ENCODE measurements around the gene WFS1.

Gene WFS1

DNA sequence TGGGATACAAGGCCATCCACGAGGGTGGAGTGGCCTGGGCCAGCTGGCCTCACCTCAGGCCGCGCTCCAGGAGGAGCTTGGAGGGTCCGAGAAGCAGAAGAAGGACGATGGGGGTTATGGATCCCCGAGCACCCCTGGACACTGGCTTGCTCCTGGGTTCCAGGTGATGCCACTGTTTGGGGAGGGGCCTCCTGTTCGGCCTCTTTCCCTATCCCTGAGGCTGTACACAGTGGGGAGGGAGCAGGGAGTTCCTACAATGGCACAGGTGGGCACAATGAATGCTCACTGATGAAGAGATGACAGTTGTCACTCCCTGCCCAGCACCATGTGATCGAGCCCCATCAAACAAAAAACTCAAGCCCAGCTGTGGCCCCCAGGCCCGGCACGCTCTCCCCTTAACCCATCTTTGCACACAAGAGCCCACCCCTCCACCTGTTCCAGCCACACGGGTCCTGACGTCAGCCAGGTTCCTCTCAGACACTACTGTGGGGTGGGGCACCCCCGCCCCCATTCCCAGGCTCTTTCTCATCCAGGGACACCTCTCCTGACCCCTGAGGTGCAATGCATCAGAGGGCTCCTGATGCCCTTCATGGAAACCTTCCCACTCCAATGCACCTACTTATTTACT, 70.3 kb downstream of the WFS1 start:
- no peak for DNase-seq (ENCODE audit: low spot score)

DNA sequence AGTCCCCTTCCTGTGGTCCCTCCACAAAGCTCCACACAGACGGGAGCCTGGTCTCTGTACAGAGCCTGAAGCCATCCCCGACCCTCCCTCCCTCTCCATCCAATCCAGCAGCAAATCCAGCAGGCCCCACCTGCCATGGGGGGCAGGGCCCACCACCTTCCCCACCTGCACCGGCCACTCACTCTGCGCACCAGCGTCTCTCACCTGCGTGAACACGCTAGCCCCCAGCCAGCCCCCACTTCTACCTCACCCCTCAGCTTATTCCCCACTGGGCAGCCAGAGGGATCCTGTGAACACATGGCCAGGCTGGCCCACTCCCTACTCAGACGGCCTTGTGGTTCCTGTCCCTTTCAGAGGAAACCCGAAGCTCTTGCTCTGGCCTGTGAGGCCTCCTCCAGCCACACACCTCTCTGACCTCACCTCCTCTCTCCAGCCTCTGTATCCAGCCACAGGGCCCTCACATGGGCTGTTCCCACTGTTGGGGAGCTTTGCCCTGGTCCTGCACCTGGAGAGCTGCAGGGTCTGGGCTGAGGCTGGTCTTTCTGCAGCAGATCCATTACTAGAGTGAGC, 70.9 kb downstream of the WFS1 start:
- DNase-seq (ENCODE audit: low spot score) = no peak

DNA sequence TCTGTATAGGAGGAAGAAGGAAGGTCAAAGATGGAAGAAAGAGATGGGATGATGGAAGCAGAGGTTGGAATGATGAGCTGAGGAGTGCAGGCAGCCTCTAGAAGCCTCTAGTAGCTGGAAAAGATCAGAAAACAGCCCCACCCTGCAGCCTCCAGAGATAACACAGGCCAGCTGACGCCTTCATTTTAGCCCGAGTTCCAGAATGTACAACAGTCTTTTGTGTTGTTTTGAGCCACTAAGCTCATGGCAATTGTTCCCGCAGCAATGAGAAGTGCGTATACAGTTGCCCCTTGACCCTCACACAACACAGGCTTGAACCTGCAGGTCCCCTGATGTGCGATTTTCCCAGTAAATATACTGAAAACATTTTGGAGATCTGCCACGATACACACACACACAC, 72.0 kb downstream of the WFS1 start:
- no peak for DNase-seq (ENCODE audit: low spot score)

DNA sequence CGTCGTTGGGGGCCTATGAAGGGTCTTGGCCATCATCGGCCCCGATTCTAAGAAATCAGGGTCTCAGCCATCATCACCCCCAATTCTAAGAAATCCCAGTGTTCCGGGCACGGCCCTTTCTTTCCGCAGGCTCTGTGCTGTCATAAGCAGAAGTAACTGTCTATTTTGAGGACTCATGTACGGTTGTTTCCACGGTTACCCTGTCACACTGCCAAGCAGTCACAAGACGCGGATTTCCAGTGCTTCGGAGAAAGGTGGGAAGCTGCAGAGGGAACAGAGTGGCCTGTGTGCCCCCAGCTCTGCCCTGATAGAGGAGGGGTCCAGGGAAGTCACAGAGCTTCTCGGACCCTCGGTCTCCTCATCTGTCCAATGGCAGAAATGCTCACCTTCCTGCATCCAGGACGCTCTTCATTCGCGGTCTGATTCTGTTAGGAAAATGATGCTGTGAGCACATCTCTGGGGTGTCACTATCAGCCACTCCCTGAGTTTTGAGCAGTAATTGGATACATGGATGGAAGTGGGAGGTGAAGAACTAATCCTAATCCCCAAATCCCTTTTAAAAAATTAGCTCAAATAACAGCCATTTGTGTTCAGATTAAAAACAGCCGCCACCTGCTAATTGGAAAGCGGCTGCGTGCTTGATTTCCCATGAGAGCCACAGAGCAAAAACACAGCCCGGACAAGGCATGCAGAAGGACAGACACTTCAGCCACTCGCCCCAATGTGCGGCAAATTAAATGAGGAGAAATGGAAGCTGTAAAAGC, 73.1 kb downstream of the WFS1 start:
- DNase-seq (ENCODE audit: low spot score) = no peak

DNA sequence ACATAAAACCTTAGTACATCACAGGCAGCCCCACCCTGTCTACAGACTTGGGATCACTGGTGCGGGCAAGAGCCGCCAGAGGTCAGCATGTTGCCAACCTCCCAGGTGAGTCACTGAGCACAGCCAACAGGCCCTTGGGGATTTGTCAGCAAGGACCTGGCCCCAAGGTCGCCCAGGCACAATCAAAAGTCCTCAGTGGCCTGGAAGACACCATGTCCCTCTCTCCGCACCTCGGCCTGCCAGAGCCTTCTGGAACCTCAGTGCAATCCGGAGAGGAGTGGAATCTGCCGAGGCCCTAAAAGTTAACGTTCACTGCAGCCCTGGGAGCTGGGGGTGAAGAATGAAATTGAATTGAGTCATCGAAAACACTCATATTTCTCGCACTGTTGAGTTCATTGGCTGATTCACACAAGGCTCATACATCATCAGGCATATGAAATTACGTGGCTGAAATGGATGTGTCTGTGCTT, 74.3 kb downstream of the WFS1 start:
- DNase-seq (ENCODE audit: low spot score) = no peak

DNA sequence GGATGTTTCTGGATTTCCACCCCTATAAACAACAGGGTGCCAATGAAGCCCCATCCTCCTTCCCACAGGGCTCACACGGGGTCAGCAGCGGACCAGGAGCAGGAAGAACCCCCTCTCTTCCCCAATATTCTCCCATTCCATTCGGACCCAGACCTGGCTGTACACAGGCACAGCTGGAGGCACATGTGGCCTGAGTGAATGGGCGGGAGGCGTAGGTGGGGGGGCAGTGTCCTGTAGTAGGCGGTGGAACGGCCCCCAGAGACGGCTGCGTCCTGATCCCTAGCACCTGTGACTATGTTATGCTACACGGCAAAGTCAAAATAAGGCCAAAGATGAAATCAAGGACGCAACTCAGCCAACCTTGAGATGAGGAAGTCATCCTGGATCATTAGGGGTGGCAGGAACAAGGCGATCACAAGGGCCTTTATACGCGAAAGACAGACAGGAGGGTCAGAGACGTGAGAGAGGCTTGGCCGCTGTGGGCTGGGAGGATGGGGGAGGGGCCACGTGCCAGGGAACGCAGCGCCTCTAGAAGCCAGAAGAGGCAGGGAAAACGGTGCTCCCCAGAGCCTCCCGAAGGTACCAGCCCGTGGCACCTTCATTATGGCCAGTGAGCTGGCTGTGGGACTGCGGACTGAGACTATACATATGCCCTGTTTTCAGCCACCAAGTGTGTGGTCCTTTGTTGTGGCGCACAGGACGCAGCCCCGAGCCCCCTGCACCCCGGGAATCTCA, 75.6 kb downstream of the WFS1 start:
- no peak for DNase-seq (ENCODE audit: low spot score)

DNA sequence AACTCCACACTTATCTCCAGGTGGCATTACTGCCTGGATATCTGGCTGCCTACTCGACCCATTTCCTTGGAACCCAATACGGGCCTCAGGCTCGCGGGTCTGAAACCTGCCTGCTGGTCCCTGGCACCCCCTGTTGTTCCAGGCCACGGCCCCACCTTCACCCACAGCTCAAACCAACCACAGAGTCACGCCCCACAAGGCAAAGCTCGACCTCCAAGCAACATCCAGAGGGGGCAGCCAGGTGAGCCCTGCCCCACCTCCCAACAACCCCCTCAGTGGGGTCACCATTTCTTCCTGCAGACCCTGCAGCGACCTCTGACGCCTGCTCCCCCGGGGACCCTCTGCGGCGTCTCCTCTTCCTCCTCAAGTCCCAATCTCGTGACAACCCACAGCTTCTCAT, 76.2 kb downstream of the WFS1 start:
- DNase-seq (ENCODE audit: low spot score) = no peak

DNA sequence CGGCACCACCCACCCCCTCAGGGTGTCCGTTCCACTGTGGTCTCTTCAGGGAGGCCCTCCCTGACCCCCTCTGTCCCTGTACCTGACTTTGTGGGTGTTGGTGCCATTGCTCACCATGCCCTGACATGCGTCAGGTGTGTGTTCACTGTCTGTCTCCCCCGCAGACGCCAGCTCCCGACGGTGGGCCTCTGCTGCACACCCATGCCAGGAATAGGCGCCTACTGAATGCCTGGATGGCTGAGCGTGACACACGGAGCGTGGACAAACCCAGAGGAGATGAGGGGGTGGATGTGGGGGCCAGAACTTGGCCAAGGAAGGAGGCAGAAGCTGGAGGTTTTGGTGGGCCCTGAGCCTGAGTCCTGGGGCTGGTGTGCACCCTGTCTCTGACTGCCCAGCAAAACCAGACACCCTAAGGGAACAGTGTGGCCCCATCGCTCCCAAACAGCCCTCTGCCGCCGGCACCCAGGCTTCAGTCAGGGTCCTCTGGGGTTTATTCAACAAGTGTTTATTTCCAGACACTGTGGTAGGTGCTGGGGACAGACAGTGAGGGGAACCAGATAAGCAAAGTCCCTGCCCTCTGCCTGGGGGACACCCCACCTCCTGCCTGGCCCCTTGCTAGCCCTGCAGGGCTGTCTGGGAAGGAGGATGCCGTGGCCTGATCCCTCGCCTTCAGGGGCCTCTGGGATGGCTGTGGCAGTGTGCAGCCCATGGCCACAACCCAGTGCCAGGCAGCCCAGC, 76.9 kb downstream of the WFS1 start:
- DNase-seq (ENCODE audit: low spot score) = no peak

DNA sequence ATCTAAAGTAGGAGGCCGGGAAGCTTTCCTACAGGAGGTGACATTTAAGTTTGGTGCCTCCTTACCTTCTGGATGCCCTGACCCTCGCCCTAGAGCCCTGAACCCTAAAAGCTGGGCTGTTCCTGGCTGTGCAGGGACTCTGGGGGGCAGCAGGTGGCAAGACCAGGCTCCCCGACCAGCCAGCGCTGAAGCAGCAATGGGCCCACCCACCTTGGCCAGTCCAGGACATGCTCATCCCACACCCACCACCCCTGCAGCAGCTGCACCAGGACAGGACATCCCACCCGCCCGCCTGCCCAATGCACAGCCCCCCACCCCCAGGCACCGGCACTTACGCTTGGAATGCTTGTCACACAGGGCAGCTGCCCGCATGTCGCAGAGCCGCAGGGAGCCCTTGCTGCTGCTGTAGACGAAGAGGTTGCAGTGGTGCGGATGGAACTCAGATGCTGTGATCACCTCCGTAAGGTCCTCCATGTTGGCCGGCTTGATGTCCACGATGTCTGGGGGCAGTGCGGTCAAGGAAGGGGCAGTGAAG, 77.9 kb downstream of the WFS1 start:
- no peak for DNase-seq (ENCODE audit: low spot score)

DNA sequence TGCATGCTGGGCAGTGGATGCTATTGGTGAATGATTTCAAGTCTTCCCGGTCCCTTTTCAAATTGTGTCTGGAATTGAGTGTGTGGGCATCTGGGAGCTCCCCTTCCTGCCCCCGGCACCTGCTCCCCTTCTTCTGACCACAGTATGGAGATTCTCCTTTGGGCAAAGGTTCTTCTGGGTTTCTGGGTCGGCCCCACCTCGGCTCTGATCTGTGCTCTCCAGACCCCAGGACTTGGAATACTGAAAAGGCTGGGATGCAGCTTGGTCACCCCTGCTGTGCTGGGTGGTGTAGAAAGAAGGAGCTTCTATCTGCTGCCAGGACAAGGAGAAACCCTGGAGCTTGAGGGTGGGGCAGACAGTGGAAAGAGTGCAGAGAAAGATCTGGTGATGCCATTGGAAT, 78.8 kb downstream of the WFS1 start:
- no peak for DNase-seq (ENCODE audit: low spot score)

DNA sequence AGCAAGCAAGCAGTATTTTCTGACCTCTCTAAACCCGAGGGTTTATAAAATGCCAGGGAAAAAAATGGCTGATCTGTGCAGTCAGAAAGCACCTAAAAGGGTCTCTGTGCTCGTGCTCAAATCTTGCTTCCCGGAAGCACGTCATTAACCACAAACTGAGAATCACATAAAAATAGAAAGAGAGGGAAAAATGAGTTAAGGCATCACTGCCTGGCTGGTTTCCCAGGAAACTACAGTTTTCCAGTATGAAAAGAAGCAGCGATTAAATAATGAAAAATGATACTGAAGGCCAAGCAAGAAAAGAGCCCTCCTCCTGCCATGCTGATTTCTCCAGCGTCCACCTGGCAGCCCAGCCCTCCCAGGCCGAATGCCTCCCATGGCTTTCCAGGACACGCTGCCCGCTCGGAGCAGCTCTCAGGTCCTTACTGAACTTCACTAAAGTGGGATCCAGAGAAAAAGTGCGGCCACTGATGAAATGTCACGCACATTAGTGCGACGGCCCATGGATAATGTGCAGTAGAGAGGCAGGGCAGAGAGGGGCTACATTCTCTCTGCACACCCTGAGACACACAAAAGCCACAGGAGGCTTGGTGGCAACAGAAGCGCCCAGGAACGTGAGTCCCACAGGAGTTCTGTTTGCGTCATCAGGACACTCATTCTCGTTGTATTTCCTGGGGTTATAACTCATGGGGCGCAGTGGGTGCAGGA, 80.4 kb downstream of the WFS1 start:
- DNase-seq (ENCODE audit: low spot score) = no peak

DNA sequence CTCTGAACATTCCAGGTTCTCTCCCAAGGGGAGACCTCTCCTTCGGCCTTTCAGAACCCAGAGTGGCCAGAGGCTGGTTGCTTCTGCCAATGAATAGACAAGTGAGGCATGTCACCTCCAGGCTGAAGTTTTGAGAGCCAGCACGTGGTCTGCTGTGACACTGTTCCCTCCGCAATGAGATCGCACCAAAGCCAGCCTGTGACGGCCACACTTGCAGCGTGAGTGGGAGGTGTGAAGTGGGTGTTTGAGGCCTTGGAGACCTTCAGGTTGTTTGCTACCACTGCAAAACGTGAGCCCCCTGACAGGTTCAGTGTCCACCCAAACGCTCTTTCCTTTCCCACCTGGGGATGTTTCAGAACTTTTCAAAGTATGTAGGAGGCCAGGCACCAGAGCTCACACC, 81.0 kb downstream of the WFS1 start:
- no peak for DNase-seq (ENCODE audit: low spot score)

DNA sequence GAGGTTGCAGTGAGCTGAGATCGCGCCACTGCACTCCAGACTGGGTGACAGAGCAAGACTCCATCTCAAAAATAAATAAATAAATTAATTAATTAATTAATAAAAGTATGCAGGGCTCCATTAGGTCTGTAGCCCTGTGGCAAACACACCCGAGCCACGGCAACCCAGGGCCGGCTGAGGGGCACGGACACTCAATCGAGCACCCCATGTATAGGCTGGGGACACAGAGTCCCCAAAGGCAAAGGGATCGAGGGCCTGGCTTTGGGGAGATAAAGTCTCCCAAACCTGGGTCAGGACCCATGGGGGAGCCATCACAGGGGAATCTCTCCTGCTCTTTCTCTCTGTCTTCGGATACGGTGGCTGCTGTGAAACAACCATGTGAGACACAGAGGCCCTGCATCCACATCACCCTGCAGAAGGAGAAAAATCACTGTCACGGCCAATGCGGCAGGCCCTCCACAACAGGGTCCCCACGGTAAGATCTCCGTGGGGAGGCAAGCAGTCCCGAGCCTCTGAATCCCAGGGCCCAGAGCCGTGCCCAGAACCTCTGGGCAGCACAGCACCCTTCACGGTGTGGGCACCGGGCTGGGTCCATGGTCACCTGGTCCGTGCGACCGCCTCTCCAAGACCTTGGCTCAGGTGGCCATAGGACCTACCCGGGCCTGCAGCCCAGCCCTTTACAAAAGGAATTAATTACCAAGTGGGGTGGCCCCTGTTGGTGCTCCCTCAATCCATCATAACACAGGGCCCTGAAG, 81.8 kb downstream of the WFS1 start:
- no peak for DNase-seq (ENCODE audit: low spot score)

DNA sequence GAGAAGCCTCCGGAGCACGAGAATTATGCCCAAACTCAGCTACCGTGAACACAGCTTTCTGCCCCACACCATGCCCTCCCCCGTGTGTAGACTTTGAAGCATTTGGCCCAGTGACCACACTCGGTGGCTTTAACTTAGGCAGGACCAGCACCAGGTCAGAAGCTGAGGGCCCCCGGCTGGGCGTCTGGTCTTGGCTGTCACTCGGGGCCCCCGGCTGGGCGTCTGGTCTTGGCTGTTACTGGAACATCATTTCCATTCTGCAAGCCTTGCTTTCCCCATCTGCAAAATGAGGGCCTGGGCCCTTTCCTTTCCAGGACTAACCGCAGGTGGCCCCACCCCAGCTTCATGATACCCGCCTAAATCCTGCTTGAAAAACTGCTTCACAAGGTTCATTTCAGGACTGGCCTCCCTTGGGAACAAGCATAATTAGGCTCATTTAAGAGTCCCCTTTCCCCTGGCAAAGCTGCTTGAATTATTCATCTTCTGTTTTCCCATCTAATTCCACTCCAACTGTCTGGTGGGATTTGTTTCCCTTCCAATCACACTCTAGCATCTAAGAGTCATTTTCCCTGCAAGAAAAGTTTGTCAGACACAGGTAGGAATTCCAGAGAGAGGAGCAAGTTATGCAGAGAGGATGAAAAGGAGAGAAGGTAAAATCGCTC, 82.5 kb downstream of the WFS1 start:
- DNase-seq (ENCODE audit: low spot score) = no peak

Data from CD4-positive, alpha-beta T cell treated with Interleukin-15 for 4 hours (primary cell).